K562 treated with DMSO at 1 percent for 4 hours (cell line): ENCODE results near the gene CEP95. TPM values are rescaled to one million over a fixed set of nuclear protein-coding genes. Genes with fewer than 3 reads are reported as not detected.

Source experiments
- total RNA-seq: library from RNA; unstranded; fragments of 300-600 nt; gene quantifications from 2 replicates; pipeline ENCODE4 v1.2.3, GENCODE V29; 2022; ENCODE audit not compliant: insufficient read depth

CEP95 gene
- total RNA-seq = 18.0 and 18.9 TPM in 2 replicates

GRCh38 chr17:64506576-64507412 is at the start of gene CEP95:
Gene CEP95, plus strand, starts transcription at chr17:64506977. Its CDS starts 121 bp downstream, at chr17:64507098.

GRCh38 chr17:64496786-64497564 is 9.8 kb upstream of the CEP95 start, which contains the start of gene POLG2:
Gene POLG2, minus strand, starts transcription at chr17:64497054. Its CDS starts 86 bp downstream, at chr17:64496968.

GRCh38 chr17:64506201-64506575 is 589 bp upstream of the CEP95 start, which contains the start of gene DDX5:
Gene DDX5, minus strand, starts transcription at chr17:64506289. Its CDS starts 170 bp downstream, at chr17:64506119.

Other genes with a start within 250 kb of the CEP95 start
- gene TEX2, start 243.7 kb upstream of the CEP95 start, total RNA-seq = 11.0 and 13.3 TPM in 2 replicates
- 2.6 and 2.9 TPM in 2 replicates for gene PECAM1, start 116.1 kb upstream of the CEP95 start, total RNA-seq
- 17.6 and 19.1 TPM in 2 replicates for gene MILR1, start 57.9 kb upstream of the CEP95 start, total RNA-seq
- 9.7 and 13.1 TPM in 2 replicates for gene POLG2, start 9.9 kb upstream of the CEP95 start, total RNA-seq
- gene DDX5, start 688 bp upstream of the CEP95 start, total RNA-seq = 246 and 277 TPM in 2 replicates
- gene SMURF2, start 155.3 kb downstream of the CEP95 start, total RNA-seq = 8.0 and 10.1 TPM in 2 replicates